Mesendoderm (in vitro differentiated cells): ENCODE results near the gene NECTIN2.

Experiments used
- DNase-seq: peaks from one replicate; pipeline ENCODE4 v3.0.0; 2013
- H2AK5ac ChIP-seq: 2 replicates; pipeline ENCODE4 v1.6.1; 2013; ENCODE audit warnings: low read length, inconsistent platforms
- H2BK120ac ChIP-seq: 2 replicates; pipeline ENCODE4 v1.6.1; 2013; ENCODE audit warnings: low read depth, mild to moderate bottlenecking, low read length, moderate library complexity, mixed read lengths
- H2BK15ac ChIP-seq: replicated peaks from 2 replicates; pipeline ENCODE4 v1.6.1; 2013; ENCODE audit warnings: low read depth, mild to moderate bottlenecking, moderate library complexity
- H2BK5ac ChIP-seq: 2 replicates; pipeline ENCODE4 v1.6.1; 2013; ENCODE audit warnings: low read length, inconsistent platforms
- H3K18ac ChIP-seq: 2 replicates; pipeline ENCODE4 v1.6.1; 2013; ENCODE audit warnings: mild to moderate bottlenecking, low read length, mixed read lengths
- H3K23ac ChIP-seq: one replicate; pipeline ENCODE4 v1.6.1; 2013; ENCODE audit warnings: low read length
- H3K27ac ChIP-seq: 2 replicates; pipeline ENCODE4 v1.5.1; 2013; ENCODE audit warnings: low read depth, mild to moderate bottlenecking, inconsistent platforms, low read length, moderate library complexity
- H3K27me3 ChIP-seq: 2 replicates; pipeline ENCODE4 v1.6.1; 2013; ENCODE audit warnings: low read length, control low read depth, mild to moderate bottlenecking, inconsistent platforms; ENCODE audit not compliant: insufficient read depth, poor library complexity
- H3K36me3 ChIP-seq: 2 replicates; pipeline ENCODE4 v1.6.1; 2013; ENCODE audit warnings: low read length, inconsistent platforms; ENCODE audit not compliant: control insufficient read depth, insufficient read depth
- H3K4ac ChIP-seq: one replicate; pipeline ENCODE4 v1.6.1; 2013; ENCODE audit warnings: low read depth, mild to moderate bottlenecking, low read length, moderate library complexity
- H3K4me1 ChIP-seq: 2 replicates; pipeline ENCODE4 v1.6.1; 2013; ENCODE audit warnings: low read depth, low read length, inconsistent platforms; ENCODE audit not compliant: control insufficient read depth
- H3K4me2 ChIP-seq: 2 replicates; pipeline ENCODE4 v1.6.1; 2013; ENCODE audit warnings: low read length
- H3K4me3 ChIP-seq: 2 replicates; pipeline ENCODE4 v1.5.1; 2013; ENCODE audit warnings: mild to moderate bottlenecking, low read length
- H3K56ac ChIP-seq: one replicate; pipeline ENCODE4 v1.6.1; 2013; ENCODE audit warnings: low read length
- H3K79me1 ChIP-seq: 2 replicates; pipeline ENCODE4 v1.6.1; 2013; ENCODE audit warnings: low read length, inconsistent platforms
- H3K79me2 ChIP-seq: 2 replicates; pipeline ENCODE4 v1.6.1; 2013; ENCODE audit warnings: mild to moderate bottlenecking, low read length; ENCODE audit not compliant: control insufficient read depth, insufficient read depth
- H3K9ac ChIP-seq: 2 replicates; pipeline ENCODE4 v1.6.1; 2013; ENCODE audit warnings: low read length, inconsistent platforms
- H4K5ac ChIP-seq: one replicate; pipeline ENCODE4 v1.6.1; 2013; ENCODE audit warnings: low read length
- H4K8ac ChIP-seq: one replicate; pipeline ENCODE4 v1.6.1; 2013; ENCODE audit warnings: low read depth, mild to moderate bottlenecking, control low read depth, low read length, moderate library complexity
- WGBS: extraction: QIAGEN DNeasy Blood & Tissue Kit; methylation state at CpG from one replicate; pipeline ENCODE4 v1.1.7; 2013; ENCODE audit warnings: low lambda C conversion rate, missing lambda C conversion rate; ENCODE audit not compliant: insufficient coverage; ENCODE audit errors: extremely low coverage; 5-methylcytosine and 5-hydroxymethylcytosine counted together

The NECTIN2 gene

DNA sequence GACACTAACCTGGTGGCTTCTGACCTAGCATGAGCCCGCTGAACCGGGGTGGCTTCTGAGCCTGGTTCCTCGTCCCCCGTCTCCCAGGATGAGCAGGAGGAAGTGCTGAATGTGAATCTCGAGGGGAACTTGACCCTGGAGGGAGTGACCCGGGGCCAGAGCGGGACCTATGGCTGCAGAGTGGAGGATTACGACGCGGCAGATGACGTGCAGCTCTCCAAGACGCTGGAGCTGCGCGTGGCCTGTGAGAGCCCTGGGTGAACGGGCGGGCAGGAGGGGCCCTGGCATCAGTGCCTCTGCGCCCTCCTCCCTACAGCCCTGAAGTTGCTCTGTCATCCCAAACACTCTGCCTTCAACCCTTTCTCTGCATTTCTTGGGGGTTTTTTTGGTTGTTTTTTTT, 31.6 kb upstream of the NECTIN2 start:
- WGBS = no CpG with 5 or more reads among the region's 17 CpGs
- no peaks in the 10 kb centered on the region for H3K27me3 ChIP-seq
- H3K4ac ChIP-seq = no peak overlapping the region
- H2BK120ac ChIP-seq = no peak overlapping the region
- H3K9ac ChIP-seq = no peak overlapping the region
- H2BK5ac ChIP-seq = no peak overlapping the region
- no peak overlapping the region for H2BK15ac ChIP-seq
- H3K79me2 ChIP-seq = no peaks in the 10 kb centered on the region
- no peak overlapping the region for H2AK5ac ChIP-seq
- H3K79me1 ChIP-seq = no peaks in the 10 kb centered on the region
- H3K56ac ChIP-seq = no peak overlapping the region
- no peak overlapping the region for H3K4me3 ChIP-seq
- H3K18ac ChIP-seq = no peak overlapping the region
- DNase-seq = no peak
- H4K8ac ChIP-seq = no peak overlapping the region
- H4K5ac ChIP-seq = no peak overlapping the region
- no peak overlapping the region for H3K23ac ChIP-seq
- H3K4me2 ChIP-seq = no peak overlapping the region
- H3K27ac ChIP-seq = no peak overlapping the region
- H3K4me1 ChIP-seq = no peaks in the 10 kb centered on the region
- H3K36me3 ChIP-seq = no peaks in the 10 kb centered on the region

DNA sequence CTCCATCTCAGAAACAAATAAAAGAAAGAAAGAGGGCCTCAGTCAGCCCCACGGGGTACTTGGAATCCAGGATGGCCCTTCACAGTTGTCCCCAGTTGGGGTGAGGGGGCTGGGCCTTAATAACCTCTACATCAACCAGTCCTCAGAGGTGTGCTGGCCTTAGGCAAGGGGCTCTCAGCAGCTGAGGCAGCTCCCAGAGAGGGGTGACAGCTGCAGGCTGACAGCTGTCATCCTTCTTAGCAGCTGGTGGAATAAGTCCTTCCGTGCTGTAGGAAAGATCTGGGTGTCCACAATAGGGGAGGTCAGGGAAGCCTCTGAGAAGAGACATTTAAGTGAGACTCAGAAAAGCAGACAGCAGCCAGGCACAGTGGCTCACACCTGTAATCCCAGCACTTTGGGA, 29.8 kb upstream of the NECTIN2 start:
- no CpG with 5 or more reads among the region's 2 CpGs for WGBS
- no peak overlapping the region for H3K27ac ChIP-seq

DNA sequence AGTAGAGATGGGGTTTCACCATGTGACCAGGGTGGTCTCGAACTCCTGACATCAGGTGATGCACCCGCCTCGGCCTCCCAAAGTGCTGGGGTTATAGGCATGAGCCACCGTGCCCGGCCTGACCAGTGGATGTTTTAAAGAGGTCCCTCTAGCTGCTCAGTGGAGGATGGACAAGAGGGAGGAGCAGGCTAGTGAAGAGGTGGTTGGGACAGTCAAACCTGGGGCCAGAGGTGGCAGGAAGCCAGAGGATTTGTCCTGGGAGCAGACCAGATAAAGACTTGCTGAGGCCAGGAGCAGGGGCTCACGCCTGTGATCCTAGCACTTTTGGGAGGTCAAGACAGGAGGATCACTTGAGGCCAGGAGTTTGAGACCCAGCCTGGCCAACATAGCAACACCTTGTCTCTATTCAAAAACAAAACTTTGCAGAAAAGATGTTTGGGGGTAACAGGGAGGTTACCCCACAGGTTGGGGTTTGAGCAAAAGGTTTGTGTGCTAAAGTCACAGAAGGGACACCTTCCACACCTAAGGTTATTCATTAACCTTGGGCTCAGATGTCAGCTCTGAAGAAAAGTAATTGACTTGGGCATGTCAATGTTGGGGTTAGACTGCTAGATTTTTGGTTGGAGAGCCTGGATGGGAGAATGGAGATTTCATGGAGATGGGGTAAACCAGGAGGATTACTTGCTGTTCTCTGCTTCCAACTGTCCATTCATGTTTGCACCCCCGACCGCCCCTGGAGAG, 28.2 kb upstream of the NECTIN2 start:
- Histone ChIP-seq H3K36me3 (no peaks in the 10 kb centered on the region), H4K8ac (no peak overlapping the region), H3K27ac (no peak overlapping the region), H2BK5ac (no peak overlapping the region), H3K9ac (no peak overlapping the region), H3K56ac (no peak overlapping the region), H2BK120ac (no peak overlapping the region), H2AK5ac (no peak overlapping the region), H3K4me2 (no peak overlapping the region), H3K79me2 (no peaks in the 10 kb centered on the region), H4K5ac (no peak overlapping the region), H3K27me3 (no peaks in the 10 kb centered on the region), H2BK15ac (no peak overlapping the region), H3K79me1 (no peaks in the 10 kb centered on the region), H3K4me1 (no peaks in the 10 kb centered on the region), H3K4ac (no peak overlapping the region), H3K23ac (no peak overlapping the region), H3K18ac (no peak overlapping the region), H3K4me3 (no peak overlapping the region)
- no CpG with 5 or more reads among the region's 8 CpGs for WGBS
- DNase-seq = no peak

More for the DNA sequence above, 29.8 kb upstream of the NECTIN2 start:
- H3K27me3 ChIP-seq = no peaks in the 10 kb centered on the region
- H3K23ac ChIP-seq = no peak overlapping the region
- no peak overlapping the region for H4K5ac ChIP-seq
- no peak overlapping the region for H3K4me3 ChIP-seq
- H2BK5ac ChIP-seq = no peak overlapping the region
- DNase-seq = no peak
- H3K36me3 ChIP-seq = no peaks in the 10 kb centered on the region
- H2BK120ac ChIP-seq = no peak overlapping the region
- no peaks in the 10 kb centered on the region for H3K4me1 ChIP-seq
- H4K8ac ChIP-seq = no peak overlapping the region
- no peak overlapping the region for H3K9ac ChIP-seq
- no peak overlapping the region for H3K56ac ChIP-seq
- H3K18ac ChIP-seq = no peak overlapping the region
- no peak overlapping the region for H2AK5ac ChIP-seq
- no peak overlapping the region for H3K4me2 ChIP-seq
- no peaks in the 10 kb centered on the region for H3K79me2 ChIP-seq
- no peaks in the 10 kb centered on the region for H3K79me1 ChIP-seq
- H2BK15ac ChIP-seq = no peak overlapping the region
- H3K4ac ChIP-seq = no peak overlapping the region

DNA sequence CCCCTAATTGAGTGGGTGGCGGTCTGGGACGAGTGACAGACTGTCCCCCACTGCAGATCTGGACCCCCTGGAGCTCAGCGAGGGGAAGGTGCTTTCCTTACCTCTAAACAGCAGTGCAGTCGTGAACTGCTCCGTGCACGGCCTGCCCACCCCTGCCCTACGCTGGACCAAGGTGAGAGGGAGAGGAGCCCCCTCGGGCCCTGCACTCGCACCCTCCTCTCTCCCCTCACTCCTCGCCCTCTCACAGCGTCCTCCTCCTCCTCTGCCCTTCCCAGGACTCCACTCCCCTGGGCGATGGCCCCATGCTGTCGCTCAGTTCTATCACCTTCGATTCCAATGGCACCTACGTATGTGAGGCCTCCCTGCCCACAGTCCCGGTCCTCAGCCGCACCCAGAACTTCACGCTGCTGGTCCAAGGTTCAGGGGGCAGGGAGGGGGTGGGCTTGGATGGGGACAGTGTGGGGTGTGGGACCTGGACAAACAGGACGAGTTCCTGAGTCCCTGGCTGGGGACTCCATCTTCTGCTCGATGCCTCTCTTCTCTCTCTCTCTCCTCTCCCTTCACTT, 27.5 kb upstream of the NECTIN2 start:
- Histone ChIP-seq H3K4me2 (no peak overlapping the region), H4K8ac (no peak overlapping the region), H2BK120ac (no peak overlapping the region), H3K4me3 (no peak overlapping the region), H3K27me3 (no peaks in the 10 kb centered on the region), H3K79me2 (no peaks in the 10 kb centered on the region), H3K4ac (no peak overlapping the region), H3K9ac (no peak overlapping the region), H3K23ac (no peak overlapping the region), H4K5ac (no peak overlapping the region), H2AK5ac (no peak overlapping the region), H2BK15ac (no peak overlapping the region), H3K18ac (no peak overlapping the region), H3K27ac (no peak overlapping the region), H2BK5ac (no peak overlapping the region), H3K4me1 (no peaks in the 10 kb centered on the region), H3K79me1 (no peaks in the 10 kb centered on the region), H3K56ac (no peak overlapping the region), H3K36me3 (no peaks in the 10 kb centered on the region)
- no peak for DNase-seq
- no CpG with 5 or more reads among the region's 20 CpGs for WGBS

DNA sequence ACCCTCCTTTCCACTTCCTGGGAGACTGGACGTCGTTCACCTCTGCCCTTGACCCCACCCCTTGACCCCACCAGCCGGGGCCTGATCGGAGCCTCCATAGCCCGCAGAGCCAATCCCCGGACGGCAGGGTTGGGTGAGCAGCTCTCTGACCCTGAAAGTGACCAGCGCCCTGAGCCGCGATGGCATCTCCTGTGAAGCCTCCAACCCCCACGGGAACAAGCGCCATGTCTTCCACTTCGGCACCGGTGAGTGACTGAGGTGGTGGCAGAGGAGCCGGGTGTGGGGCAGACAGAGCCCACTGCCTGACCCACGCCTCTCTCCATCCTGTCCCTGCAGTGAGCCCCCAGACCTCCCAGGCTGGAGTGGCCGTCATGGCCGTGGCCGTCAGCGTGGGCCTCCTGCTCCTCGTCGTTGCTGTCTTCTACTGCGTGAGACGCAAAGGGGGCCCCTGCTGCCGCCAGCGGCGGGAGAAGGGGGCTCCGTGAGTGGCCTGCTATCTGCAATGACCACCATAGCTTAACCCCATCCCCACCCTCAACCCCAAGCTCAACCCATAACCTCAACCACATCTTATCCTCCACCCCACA, 26.8 kb upstream of the NECTIN2 start:
- Histone ChIP-seq H2BK120ac (no peak overlapping the region), H3K4me3 (no peak overlapping the region), H2BK15ac (no peak overlapping the region), H3K79me2 (no peaks in the 10 kb centered on the region), H3K4me2 (no peak overlapping the region), H3K9ac (no peak overlapping the region), H3K56ac (no peak overlapping the region), H3K23ac (no peak overlapping the region), H2AK5ac (no peak overlapping the region), H3K79me1 (no peaks in the 10 kb centered on the region), H3K4me1 (no peaks in the 10 kb centered on the region), H2BK5ac (no peak overlapping the region), H3K18ac (no peak overlapping the region), H3K27ac (no peak overlapping the region), H3K36me3 (no peaks in the 10 kb centered on the region), H4K5ac (no peak overlapping the region), H4K8ac (no peak overlapping the region), H3K4ac (no peak overlapping the region), H3K27me3 (no peaks in the 10 kb centered on the region)
- DNase-seq = no peak
- no CpG with 5 or more reads among the region's 28 CpGs for WGBS
